DND-41 (cell line): ENCODE data around the gene SCUBE1.

Experiments
- ATAC-seq: fragments of 200-7000 bp; cut with Tn5 transposase; 3 replicates; pipeline ENCODE4 v1.9.1; 2021; ENCODE audit warnings: low read depth; ENCODE audit not compliant: insufficient read depth
- DNase-seq: peaks from one replicate; pipeline ENCODE4 v3.0.0-alpha.2; 2020
- H2AFZ ChIP-seq: 2 replicates; pipeline ENCODE4 v1.6.0; 2012; ENCODE audit warnings: low read depth, low read length
- H3K27ac ChIP-seq: 2 replicates; pipeline ENCODE4 v1.5.1; 2012; ENCODE audit warnings: low read length, inconsistent platforms
- H3K27me3 ChIP-seq: fragments of 200-600 bp; sonication (generic); 2 replicates; pipeline ENCODE4 v1.6.0; 2012; ENCODE audit warnings: low read length, mild to moderate bottlenecking, inconsistent platforms; ENCODE audit not compliant: insufficient read depth, poor library complexity
- H3K36me3 ChIP-seq: 2 replicates; pipeline ENCODE4 v1.5.1; 2012; ENCODE audit warnings: low read length, inconsistent platforms; ENCODE audit not compliant: insufficient read depth
- H3K4me1 ChIP-seq: 2 replicates; pipeline ENCODE4 v1.5.1; 2012; ENCODE audit warnings: mild to moderate bottlenecking, low read length; ENCODE audit not compliant: insufficient read depth
- H3K4me2 ChIP-seq: 2 replicates; pipeline ENCODE4 v1.6.0; 2012; ENCODE audit warnings: mild to moderate bottlenecking, moderate library complexity, low read length, inconsistent platforms; ENCODE audit not compliant: insufficient read depth
- H3K4me3 ChIP-seq, 2 experiments: fragments of 200-600 bp in 1 of 2; shearing (Covaris generic) in 1 of 2; 2 replicates each; pipeline ENCODE4 v1.5.1; 2012 to 2016; ENCODE audit warnings: inconsistent platforms in 2 of 2, low read length in 2 of 2, mild to moderate bottlenecking in 2 of 2, low read depth in 1 of 2, moderate library complexity in 1 of 2
- H3K79me2 ChIP-seq: 2 replicates; pipeline ENCODE4 v1.6.0; 2012; ENCODE audit warnings: low read length, inconsistent platforms; ENCODE audit not compliant: insufficient read depth
- H3K9ac ChIP-seq: 2 replicates; pipeline ENCODE4 v1.6.0; 2012; ENCODE audit warnings: low read depth, mild to moderate bottlenecking, inconsistent platforms, low read length, moderate library complexity
- H3K9me3 ChIP-seq: 2 replicates; pipeline ENCODE4 v1.5.1; 2012; ENCODE audit warnings: low read length, moderate library complexity, mild to moderate bottlenecking, inconsistent platforms; ENCODE audit not compliant: insufficient read depth, severe bottlenecking
- H4K20me1 ChIP-seq: 2 replicates; pipeline ENCODE4 v1.6.0; 2012; ENCODE audit warnings: low read length; ENCODE audit not compliant: insufficient read depth
- EZH2 ChIP-seq: IDR thresholded peaks from 3 replicates; pipeline ENCODE4 v1.6.1; 2012; ENCODE audit warnings: borderline replicate concordance, low read depth, mild to moderate bottlenecking, moderate library complexity, low read length, inconsistent platforms; ENCODE audit not compliant: severe bottlenecking
- TF ChIP-seq, protein P1 (sequence below): IDR thresholded peaks from 2 replicates; pipeline ENCODE4 v1.5.1; 2012; ENCODE audit warnings: borderline replicate concordance, low read length, moderate library complexity, mild to moderate bottlenecking; ENCODE audit not compliant: poor library complexity, severe bottlenecking; ENCODE audit errors: extremely low read depth

Gene SCUBE1

DNA sequence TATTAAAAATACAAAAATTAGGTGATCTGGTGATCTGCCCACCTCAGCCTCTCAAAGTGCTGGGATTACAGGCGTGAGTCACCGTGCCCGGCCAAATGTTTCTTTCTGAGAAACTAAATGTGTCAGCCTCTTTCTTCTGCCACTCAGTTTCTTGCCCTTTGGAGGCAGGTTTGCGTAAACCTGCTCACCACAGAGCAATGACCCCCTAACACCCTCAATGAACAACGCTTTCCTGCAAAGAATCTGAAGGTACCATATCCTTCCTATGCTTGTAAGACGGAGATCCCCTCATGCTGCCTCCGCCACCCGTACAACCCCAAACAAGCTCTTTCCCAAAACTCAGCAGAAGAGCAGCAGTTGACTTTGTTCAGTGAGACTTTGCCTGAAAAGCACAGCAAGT, 117.6 kb downstream of the SCUBE1 start:
- peaks cover 3% of the 10 kb centered on the region for H3K27me3 ChIP-seq
- no peak overlapping the region for H3K9ac ChIP-seq
- ATAC-seq (no peak), DNase-seq (no peak)
- no peaks in the 10 kb centered on the region for H3K79me2 ChIP-seq
- no peaks in the 10 kb centered on the region for H3K9me3 ChIP-seq
- no peak overlapping the region for H3K4me3 ChIP-seq
- TF ChIP-seq EZH2, result no peak
- H3K36me3 ChIP-seq, result no peaks in the 10 kb centered on the region
- H4K20me1 ChIP-seq, result peaks cover 9% of the 10 kb centered on the region; the same call in 1 of the 2 replicates
- no peak overlapping the region for H3K4me2 ChIP-seq
- no peak overlapping the region for H3K27ac ChIP-seq
- no peaks in the 10 kb centered on the region for H3K4me1 ChIP-seq
- no peak overlapping the region for H2AFZ ChIP-seq

DNA sequence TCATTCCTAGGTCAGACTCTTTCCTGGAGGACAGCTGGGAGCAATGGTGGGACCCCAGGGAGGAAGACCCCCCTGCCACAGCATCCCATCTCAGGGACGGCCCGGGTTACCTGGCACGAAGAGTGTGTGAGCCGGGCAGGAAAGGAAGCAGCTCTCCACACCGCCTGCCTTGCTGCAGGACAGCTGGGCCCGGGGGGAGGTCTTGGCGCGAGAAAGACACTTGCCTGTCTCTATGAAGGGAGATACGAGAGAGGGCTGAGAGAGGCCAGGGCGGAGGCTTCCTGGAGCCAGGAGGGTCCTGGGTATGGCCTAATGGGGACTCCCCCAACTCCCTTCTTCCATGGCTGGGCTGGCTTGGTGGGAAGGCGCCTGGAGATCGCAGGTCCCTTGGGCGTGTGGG, 120.2 kb downstream of the SCUBE1 start:
- H3K27me3 ChIP-seq, result peaks cover 3% of the 10 kb centered on the region
- DNase-seq (no peak), ATAC-seq (no peak)
- H3K79me2 ChIP-seq, result no peaks in the 10 kb centered on the region
- no peaks in the 10 kb centered on the region for H3K9me3 ChIP-seq
- peaks cover 5% of the 10 kb centered on the region; the same call in 1 of the 2 replicates for H4K20me1 ChIP-seq
- H3K4me2 ChIP-seq, result no peak overlapping the region
- no peak overlapping the region for H3K9ac ChIP-seq
- H3K36me3 ChIP-seq, result no peaks in the 10 kb centered on the region
- TF ChIP-seq, protein P1, sequence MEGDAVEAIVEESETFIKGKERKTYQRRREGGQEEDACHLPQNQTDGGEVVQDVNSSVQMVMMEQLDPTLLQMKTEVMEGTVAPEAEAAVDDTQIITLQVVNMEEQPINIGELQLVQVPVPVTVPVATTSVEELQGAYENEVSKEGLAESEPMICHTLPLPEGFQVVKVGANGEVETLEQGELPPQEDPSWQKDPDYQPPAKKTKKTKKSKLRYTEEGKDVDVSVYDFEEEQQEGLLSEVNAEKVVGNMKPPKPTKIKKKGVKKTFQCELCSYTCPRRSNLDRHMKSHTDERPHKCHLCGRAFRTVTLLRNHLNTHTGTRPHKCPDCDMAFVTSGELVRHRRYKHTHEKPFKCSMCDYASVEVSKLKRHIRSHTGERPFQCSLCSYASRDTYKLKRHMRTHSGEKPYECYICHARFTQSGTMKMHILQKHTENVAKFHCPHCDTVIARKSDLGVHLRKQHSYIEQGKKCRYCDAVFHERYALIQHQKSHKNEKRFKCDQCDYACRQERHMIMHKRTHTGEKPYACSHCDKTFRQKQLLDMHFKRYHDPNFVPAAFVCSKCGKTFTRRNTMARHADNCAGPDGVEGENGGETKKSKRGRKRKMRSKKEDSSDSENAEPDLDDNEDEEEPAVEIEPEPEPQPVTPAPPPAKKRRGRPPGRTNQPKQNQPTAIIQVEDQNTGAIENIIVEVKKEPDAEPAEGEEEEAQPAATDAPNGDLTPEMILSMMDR, result no peak
- TF ChIP-seq EZH2, result no peak
- no peaks in the 10 kb centered on the region for H3K4me1 ChIP-seq
- no peak overlapping the region for H3K4me3 ChIP-seq
- no peak overlapping the region for H2AFZ ChIP-seq
- H3K27ac ChIP-seq, result no peak overlapping the region

GRCh38 chr22:43222262-43222661, 120.9 kb downstream of the SCUBE1 start:
- Histone ChIP-seq H3K36me3 (no peaks in the 10 kb centered on the region), H3K4me3 (no peak overlapping the region), H3K79me2 (no peaks in the 10 kb centered on the region), H4K20me1 (peaks cover 5% of the 10 kb centered on the region; the same call in 1 of the 2 replicates), H3K27ac (no peak overlapping the region), H3K4me2 (no peak overlapping the region), H2AFZ (no peak overlapping the region), H3K27me3 (peaks cover 3% of the 10 kb centered on the region), H3K4me1 (no peaks in the 10 kb centered on the region), H3K9ac (no peak overlapping the region), H3K9me3 (no peaks in the 10 kb centered on the region)
- no peak for TF ChIP-seq EZH2
- TF ChIP-seq, protein P1, result no peak
- ATAC-seq (no peak), DNase-seq (no peak)

DNA sequence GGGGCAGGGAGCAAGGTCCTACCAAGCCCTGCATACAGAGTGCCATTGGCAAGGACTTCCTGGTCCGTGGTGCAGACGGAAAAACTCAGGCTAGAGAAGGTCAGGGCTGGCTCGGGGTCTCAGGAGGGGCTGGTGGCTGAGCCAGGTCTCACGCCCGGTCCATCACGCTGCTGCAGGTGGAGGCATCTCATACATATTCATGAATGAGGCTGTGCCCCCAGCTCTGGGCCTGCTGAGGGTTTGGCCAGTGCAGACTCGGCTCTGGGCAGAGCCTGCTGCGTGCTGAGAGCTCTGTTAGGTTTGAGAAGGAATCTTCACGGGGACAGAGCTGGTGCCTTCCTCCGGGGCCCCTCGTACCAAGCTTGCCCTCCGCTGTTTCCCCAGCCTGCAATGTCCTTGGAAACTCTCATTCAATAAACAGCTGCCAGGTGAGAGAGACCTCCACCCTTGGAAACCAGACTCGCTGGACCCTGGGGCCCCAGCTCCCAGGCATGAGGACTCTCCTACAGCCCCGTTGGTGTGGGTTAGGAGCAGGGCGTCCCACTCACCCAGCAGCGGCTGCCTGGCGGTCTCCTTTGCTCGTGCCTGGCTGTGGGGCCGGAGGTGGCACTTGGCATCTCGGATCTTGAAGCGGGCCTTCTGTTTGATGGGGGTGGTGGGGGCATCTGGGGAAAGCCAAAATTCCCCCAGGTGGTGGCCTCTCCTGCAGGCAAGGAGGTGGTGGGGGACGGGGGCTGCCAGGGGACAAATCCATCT, 122.4 kb downstream of the SCUBE1 start:
- ATAC-seq (no peak), DNase-seq (no peak)
- H3K4me2 ChIP-seq, result no peak overlapping the region
- no peak overlapping the region for H3K27ac ChIP-seq
- no peaks in the 10 kb centered on the region for H3K36me3 ChIP-seq
- H3K9me3 ChIP-seq, result no peaks in the 10 kb centered on the region
- H2AFZ ChIP-seq, result no peak overlapping the region
- H3K27me3 ChIP-seq, result peaks cover 3% of the 10 kb centered on the region
- no peaks in the 10 kb centered on the region for H3K4me1 ChIP-seq
- no peaks in the 10 kb centered on the region for H3K79me2 ChIP-seq
- H3K4me3 ChIP-seq, result no peak overlapping the region
- TF ChIP-seq, protein P1, result no peak
- no peak for TF ChIP-seq EZH2
- H4K20me1 ChIP-seq, result no peaks in the 10 kb centered on the region; the same call in 1 of the 2 replicates
- H3K9ac ChIP-seq, result no peak overlapping the region
